GM19099 (cell line): ENCODE data around the gene PLCH2.

Experiments used
- POLR2A ChIP-seq: IDR thresholded peaks from 3 replicates; pipeline ENCODE4 v1.6.1; 2011; ENCODE audit warnings: low read depth; ENCODE audit not compliant: insufficient read length; ENCODE audit errors: extremely low read depth

Gene PLCH2

DNA sequence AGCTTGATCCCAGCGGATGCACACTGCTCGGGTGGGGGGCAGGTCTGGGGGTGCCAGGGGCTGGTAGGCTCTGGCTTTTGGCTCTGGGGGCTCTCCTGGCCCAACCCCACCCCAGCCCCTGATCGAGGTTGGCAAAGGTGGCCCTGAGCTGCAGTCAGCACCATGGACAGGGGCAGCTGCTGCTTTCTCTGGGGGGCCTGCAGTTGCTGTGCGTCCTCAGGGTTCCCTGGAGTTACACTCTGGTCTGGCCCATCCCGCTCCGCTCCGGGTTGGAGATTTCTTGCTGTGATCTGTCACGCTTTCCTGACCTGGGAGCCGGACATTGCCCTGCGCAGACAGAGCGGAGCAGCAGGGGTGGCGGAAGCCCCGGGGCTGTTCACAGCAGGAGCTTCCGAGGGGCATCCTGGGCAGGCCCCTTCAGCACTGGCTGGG lies 8.0 kb upstream of the PLCH2 start:
- TF ChIP-seq POLR2A = no peak

DNA sequence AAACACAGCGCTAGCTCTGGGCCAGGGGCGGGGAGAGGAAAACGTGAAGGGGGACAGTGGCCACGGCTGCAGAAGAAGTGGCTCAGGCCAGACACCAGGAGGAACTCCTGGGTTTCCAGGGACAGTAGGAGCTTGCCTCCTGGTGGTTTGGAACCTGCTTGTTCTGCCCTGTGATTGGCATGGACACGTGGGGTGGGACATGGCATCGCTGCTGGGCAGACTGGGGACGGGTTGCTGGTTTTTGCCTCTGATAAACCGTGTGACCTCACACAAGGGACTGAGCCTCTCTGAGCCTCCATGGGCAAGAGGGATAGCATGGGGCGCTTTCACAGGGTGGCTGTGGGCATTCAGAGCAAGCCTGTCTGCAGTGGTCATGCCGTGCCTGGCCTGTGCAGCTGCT lies 7.5 kb upstream of the PLCH2 start:
- no peak for TF ChIP-seq POLR2A

DNA sequence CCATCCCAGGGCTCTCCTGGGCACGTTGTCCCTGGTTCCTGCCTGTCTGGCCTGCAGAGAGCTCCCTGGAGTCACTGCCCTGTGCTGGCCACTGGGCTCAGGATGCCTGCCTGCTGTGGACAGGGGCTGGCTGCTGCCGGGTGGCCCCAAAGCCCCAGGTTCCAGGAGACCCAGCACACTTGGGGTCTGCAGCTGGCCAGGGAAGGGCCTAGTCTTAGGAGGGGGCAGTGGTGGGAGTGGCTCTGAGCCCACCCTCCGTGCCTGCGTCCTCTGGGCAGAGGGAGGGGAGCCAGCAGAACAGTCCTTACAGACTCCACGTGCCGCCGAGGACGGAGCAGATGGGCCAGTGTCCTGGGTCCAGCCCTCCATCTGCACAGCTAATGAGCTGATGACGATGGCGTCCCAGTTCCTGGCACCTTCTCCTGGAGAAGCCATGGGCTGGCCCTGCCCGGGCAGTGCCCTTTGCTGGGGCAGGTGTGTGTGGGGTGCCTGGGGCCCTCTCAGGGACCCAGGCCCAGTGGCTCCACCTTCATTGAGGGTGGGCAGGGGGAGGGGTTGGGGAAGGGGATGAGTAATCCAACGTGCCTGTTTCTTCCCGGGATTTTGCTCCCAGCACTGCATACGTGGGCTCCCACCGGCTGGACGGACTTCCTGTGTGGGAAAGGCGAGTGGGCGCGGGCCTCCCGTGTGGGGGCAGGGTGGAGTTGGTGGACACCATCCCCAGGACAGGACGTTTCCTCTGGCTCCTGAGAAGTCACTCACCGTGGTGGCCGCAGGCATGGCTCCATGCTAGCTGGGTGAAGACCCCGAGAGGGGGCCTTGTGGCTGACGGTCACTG lies 6.8 kb upstream of the PLCH2 start:
- TF ChIP-seq POLR2A = no peak

DNA sequence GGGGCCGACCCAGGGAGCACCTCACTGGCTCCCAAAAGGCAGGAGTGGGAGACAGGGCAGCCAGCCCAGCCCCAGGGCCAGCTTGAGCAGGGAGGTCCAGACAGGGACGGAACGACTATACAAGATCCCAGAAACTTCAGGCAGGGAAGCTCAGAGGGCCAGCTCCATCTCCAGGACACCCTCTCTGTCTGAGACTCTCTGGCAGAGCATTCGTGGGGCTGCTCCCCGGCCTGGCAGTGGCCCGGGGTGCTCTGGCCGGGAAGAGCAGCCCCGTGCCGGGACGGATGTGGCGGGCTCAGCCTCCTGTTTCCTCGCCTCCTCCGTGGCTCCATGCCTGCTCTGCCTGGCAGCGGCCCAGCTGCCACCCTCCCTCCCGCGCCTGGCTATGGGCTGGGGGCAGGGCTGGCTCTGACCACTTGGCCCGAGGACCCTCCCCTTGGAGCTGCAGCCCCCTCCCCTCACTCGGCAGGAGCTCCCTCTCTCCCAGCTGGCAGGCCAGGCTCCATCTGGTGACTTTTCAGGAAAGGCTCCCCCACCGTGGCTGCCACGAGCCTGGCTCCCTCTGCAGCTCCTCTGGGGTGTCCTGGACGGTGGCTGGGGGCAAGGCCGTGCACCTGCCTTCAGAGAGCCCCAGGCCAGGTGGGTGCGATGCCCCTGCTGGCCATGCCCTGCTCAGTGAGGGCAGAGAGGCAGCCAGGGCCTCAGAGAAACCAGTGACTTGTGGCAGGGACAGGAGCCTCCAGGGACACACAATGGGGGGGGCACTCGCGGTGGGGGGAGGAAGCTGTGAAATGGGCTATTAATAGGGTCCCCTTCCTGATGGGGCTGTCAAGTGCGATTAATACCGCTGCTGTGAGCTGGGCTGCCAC lies 5.6 kb upstream of the PLCH2 start:
- no peak for TF ChIP-seq POLR2A

DNA sequence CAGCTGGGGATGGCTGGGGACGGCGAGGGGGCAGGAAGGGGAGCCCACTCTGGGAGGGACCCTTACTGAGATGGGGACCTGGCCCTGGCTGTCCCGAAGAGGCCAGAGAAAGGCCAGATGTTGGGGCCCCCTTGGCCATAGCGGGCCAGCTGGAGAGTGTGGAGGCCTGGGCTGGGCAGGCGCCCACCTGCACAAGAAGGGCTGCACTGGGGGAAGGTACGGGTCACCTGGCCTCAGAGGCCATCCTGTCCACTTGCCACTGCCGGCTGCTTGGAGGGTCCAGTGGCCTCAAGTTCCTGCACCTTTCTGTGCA lies 5.0 kb upstream of the PLCH2 start:
- no peak for TF ChIP-seq POLR2A

DNA sequence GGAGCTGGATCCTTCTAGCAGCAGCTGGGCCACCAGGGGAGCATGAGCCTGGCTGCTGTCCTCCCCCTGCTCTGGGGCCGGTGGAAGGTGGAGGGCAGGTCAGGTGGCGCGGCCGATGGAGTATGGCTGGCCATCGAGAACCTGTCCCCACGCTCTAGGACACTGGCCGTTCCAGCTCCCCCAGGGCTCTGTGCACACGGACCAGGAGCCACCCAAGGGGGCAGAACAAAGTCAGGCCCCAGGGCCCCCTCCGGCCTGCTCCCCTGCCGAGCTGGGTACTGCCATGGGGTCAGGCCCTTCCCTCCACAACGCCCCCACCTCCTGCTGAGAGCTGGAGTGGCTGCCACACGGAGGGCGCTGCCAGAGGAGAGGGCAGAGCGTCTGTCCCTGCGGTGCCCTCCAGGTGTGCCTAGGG lies 4.5 kb upstream of the PLCH2 start:
- TF ChIP-seq POLR2A = no peak

DNA sequence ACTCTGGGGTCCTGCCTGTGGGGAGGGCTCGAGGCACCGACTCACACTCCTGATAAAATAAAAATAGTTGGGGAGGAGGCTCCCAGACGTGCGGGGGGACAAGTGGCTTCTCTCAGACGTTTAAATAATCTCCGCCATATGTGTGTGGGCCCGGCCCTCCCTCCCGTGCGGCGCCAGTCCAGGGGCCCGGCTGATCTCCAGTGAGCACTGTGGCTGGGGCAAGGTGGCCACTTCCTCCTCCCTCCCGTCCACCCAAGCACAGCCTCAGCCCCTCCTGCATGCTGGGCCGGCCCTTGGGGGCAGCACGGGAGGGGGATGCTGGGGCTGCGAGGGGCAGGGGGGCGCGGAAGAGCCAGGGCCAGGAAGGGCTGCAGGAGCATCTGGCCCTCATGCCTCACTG lies 4.0 kb upstream of the PLCH2 start:
- no peak for TF ChIP-seq POLR2A

DNA sequence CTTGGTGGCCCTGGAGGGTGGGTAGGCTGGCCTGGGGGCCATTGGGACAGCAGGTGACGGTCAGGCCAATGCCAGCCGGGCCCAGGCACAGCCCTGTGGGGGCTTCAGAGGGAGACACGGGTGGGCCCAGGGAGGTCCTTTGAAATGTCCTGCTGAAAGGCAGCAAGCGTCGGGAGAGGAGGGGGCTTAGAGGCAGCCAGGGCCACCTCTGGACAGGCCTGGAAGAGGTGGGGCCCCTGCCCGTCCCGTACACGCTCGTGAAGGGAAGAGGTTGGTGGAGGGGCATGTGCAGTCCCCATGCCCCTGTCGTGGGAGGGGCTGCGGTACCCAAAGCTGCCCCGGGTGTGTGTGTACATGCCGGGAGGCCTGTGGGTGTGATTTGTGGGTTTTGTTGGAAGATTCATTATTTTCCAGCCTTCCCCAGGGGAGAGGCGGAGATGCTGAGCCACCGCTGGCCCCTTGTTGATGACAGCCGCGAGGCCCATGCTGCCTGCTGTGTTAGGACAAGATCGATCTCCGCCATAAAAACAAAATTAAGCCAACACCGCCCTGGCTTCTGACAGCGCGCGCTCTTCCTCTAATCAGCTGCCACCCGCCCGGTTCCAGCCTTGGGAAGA lies 3.4 kb upstream of the PLCH2 start:
- no peak for TF ChIP-seq POLR2A

DNA sequence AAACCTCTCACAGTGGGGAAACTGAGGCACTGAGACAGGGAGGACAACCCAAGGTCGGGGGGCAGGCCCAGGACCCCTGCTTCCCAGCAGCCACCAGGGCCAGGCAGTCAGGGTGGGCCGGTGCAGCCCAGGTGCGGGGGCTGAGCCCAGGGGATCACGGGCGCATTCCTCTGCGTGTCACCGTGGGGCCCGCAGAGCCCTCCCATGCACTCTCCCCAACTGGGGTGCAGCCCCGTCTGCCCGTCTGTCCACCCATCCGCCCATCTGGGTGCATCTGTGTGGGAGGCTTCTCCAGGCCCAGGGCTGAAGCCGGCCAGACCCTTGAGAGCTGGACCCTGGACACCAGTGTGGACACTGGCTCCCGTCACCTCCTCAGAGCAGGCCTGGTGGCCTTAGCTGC lies 2.9 kb upstream of the PLCH2 start:
- TF ChIP-seq POLR2A = no peak

DNA sequence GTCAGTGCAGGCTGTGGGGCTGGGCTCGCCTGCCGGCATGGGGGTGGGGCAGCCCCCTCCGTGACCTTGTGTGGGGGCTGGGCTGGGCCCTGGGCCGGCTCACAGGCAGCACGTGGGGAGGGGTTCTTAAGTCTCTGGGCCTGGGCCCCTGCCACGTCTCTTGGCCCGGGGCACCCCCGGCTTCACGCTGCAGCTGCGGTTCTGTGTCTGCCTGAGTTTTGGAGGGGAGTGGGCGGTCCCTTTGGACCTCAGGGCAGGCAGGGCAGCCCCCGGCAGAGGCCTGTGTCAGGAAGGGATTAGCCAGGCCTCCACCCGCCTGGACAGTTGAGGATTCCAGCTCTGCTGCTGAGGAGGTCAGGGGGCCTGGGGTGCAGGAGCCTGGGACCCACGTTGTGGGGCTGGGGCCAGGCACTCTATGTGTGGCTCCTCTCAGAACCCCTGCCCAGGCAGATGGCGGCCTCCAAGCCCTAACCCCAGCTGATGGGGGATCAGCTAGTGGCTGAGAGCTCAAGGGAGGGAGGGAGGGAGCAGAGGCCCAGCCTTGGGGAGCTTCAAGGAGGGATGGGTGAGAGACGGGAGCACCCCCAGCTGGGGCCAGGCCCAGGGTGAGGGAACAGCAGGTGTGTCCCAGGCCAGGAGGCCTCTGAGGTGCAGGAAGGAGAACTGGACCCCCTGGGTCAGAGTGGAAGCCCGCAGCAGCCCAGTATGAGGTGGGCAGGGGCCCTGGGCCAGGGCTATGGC lies 1.8 kb upstream of the PLCH2 start:
- no peak for TF ChIP-seq POLR2A

DNA sequence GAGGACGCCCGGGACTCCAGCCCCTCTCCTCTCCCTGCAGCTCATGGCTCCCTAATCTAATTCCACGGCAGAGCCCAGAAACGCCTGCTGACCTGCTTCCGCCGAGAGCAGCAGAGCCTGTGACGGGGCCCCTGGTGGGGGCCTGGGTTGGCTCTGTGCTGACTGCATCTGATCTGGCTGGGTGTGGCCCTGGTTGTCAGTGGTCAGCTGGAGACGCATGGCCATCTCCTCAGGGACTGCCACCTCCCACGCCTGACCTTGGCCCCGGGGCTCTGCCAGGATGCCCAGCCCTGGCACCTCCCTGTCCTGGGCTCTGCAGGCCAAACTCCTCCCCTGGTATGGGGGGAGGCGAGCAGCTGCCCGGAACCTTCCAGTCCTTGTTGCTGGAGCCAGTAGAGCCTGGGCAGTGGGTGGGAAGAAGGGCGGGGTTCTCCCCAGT lies 1.1 kb upstream of the PLCH2 start:
- no peak for TF ChIP-seq POLR2A

DNA sequence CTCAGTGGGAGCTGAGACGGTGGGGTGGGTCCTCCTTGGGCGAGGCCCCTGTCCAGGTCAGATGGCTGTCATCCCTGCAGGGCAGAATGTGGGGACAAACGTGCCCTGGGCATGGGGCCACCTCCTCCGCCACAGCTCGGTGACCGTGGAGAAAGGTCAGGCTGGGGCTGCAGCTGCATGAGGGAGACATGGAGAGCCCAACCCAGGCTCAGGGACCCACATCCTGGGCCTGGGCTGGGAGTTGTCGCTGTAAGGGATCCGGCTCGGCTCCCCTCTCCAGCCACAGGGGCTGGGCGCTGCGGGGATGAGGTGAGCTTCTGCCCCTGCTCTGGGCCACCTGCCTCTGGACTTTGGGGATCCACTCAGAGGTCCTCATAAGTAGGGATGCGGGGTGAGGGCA lies 518 bp upstream of the PLCH2 start:
- TF ChIP-seq POLR2A = no peak

DNA sequence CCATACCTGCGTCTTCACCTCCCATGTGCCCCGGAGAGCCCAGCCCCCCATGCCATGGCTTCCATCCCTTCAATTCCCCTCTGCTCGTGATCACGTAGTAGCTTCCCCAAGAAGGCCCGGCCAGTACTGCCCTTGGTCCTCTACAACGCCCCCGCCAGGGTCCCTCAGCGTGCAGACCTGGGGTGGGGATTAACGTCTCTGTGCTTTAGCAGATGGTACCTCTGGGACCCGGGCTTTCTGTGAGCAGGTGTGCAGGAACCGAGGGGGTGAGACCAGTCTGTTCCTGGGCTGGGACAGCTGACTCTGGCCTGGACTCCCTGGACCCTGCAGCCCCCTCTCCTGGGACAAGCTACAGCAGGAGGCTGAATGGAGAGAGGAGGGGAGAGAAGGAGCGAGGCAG lies 1.2 kb downstream of the PLCH2 start:
- TF ChIP-seq POLR2A = no peak

DNA sequence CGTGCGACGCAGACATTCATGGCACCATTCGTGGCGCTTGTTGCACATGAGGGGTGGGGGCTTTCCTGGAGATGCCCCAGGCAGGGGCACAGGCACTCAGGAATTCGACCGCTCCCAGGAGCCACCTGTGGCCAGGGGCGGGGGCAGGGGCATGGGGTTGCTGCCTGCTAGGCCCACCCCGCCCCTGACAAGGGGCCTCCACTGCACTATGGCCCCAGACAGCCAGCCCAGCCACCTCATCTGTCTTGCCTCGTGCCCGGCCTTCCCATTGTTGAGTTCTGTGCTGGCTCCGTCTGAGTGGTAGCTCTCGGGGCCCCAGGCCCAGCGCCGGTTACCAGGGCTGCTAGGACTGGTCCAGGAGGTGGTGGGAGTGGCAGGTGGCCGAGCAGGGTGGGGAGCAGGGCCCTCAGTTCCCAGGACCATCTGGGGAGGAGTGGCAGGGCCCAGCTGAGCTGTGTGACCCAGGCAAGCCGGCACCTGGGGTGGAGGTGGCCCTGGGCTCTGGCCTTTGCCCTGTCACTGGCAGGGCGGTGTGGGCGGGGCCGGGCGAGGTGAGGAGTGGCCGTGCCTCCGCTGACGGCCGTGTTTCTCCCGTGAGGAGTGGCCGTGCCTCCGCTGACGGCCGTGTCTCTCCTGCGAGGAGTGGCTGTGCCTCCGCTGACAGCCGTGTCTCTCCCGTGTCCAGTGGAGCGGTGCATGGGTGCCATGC lies 1.9 kb downstream of the PLCH2 start:
- no peak for TF ChIP-seq POLR2A

DNA sequence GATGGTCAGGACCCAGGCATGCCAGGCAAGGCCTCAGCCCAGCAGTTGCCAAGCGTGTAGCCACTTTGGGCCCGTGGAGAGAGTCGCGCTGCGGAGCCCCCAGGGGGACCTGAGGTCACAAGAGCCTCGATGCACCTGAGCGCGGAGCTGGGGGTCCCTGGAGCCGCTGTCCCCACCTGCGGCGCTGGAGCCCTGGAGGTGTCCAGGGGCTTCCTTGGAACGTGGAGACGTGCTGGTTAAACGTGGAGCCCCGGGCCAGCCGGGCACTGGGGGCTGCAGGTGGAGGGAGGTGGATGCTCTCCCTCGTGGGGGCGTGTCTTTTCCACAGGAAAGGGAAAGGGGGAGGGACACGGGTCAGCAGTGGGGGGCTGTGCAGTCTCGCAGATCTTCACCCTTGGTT lies 3.1 kb downstream of the PLCH2 start:
- no peak for TF ChIP-seq POLR2A

DNA sequence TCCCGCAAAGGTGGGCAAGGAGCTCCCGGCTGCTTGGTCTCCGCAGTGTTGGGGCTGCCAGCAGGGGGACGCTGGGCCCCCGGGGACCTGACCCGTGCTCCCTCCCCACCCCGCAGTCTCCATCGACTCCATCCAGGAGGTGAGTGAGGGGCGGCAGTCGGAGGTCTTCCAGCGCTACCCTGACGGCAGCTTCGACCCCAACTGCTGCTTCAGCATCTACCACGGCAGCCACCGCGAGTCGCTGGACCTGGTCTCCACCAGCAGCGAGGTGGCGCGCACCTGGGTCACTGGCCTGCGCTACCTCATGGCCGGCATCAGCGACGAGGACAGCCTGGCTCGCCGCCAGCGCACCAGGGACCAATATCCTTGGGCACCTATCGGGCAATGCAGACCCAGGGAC lies 3.5 kb downstream of the PLCH2 start:
- TF ChIP-seq POLR2A = no peak
